MCF 10A (cell line): ENCODE measurements around the gene ALOXE3. TPM values are rescaled to one million over a fixed set of nuclear protein-coding genes. Genes with fewer than 3 reads are reported as not detected.

ENCODE experiments used
- BruUV-seq: library from RNA; stranded (reverse); fragments of 400-500 nt; replicated peaks from 2 replicates; lab custom pipeline; 2021; lab: Mats Ljungman, UMichigan
- CTCF ChIA-PET: fragments of 300-600 bp; sonication (Branson Sonifier 250); formaldehyde crosslinking; extraction: SDS; loops from one replicate; lab custom pipeline; 2021; ENCODE audit warnings: antibody characterized with exemption, inconsistent platforms; lab: Yijun Ruan, JAX
- POLR2A ChIA-PET: fragments of 300-600, 350-650 bp; sonication (Branson Sonifier 250); formaldehyde crosslinking; extraction: SDS; loops from one replicate; lab custom pipeline; 2020; ENCODE audit warnings: antibody characterized with exemption, inconsistent platforms; lab: Yijun Ruan, JAX
- DNase-seq: peaks from one replicate; pipeline ENCODE4 v3.0.0-alpha.2; 2018; ENCODE audit not compliant: unreplicated experiment
- H3K27ac Mint-ChIP-seq: one replicate; pipeline ENCODE4 v1.8.0; 2022; ENCODE audit warnings: mild to moderate bottlenecking, low read depth, mixed read lengths; ENCODE audit not compliant: unreplicated experiment
- H3K27me3 Mint-ChIP-seq: one replicate; pipeline ENCODE4 v1.8.0; 2022; ENCODE audit warnings: mixed read lengths; ENCODE audit not compliant: insufficient read depth, unreplicated experiment
- H3K36me3 Mint-ChIP-seq: one replicate; pipeline ENCODE4 v1.8.0; 2022; ENCODE audit warnings: mild to moderate bottlenecking, moderate library complexity, mixed read lengths; ENCODE audit not compliant: insufficient read depth, unreplicated experiment
- H3K4me1 Mint-ChIP-seq: one replicate; pipeline ENCODE4 v1.8.0; 2022; ENCODE audit warnings: mixed read lengths; ENCODE audit not compliant: insufficient read depth, unreplicated experiment
- H3K4me3 Mint-ChIP-seq: one replicate; pipeline ENCODE4 v1.8.0; 2022; ENCODE audit warnings: mild to moderate bottlenecking, moderate library complexity, mixed read lengths; ENCODE audit not compliant: unreplicated experiment
- H3K9me3 Mint-ChIP-seq: one replicate; pipeline ENCODE4 v1.8.0; 2022; ENCODE audit warnings: mixed read lengths; ENCODE audit not compliant: unreplicated experiment
- intact Hi-C: fragments of 100-400 bp; cut with micrococcal nuclease; formaldehyde crosslinking; loops from 2 replicates; pipeline ENCODE4 v1.14.1; 2022
- total RNA-seq: library from RNA; stranded (reverse); gene quantifications from 2 replicates; pipeline ENCODE4 v1.2.3, GENCODE V29; 2022
- TF ChIP-seq, protein P1 (sequence below): fragments of 200-600 bp; IDR thresholded peaks from one replicate; pipeline ENCODE4 v1.8.0; 2022; ENCODE audit warnings: antibody characterized with exemption, mild to moderate bottlenecking; ENCODE audit not compliant: unreplicated experiment

Gene ALOXE3
- total RNA-seq, 1 experiment from 2014 or later: 13.1 TPM

DNA sequence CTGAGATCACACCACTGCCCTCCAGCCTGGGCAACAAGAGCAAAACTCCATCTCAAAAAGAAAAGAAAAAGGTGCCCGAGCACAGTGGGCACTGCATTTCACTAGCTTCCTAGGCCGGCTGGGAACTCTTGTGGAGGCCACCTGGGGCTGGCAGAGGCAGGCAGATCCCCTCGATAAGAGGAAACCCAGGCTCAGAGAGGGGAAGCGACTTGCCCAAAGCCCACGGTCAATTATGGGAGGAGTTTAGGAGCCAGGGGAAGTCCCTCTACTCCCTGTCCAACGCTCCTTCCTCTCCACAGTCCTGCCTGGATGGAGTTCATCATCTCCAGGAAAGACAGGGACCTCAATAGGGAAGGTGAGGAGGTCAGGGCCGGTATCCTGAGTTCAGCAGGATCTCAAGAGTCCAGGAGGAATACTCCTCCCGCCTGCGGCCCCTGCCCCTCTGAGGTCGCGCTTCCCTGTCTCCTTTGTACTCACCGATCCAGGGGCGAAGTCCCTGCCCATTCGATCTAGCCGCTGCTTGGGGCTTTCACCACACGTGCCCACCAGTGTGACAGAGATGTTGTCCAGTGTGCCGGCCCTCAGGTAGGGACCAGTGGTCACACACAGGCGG, 841 bp downstream of the ALOXE3 start:
- Mint-ChIP-seq H3K4me3 (peak overlapping the region; percentile 77), H3K4me1 (peaks cover 25% of the 10 kb centered on the region), H3K9me3 (no peaks in the 10 kb centered on the region), H3K27me3 (no peaks in the 10 kb centered on the region), H3K27ac (peak overlapping the region; percentile 98), H3K36me3 (peaks cover 28% of the 10 kb centered on the region)
- POLR2A ChIA-PET: interaction anchor here (0.7 to 6.4 kb wide), 17 partner anchors 11 to 431 kb away, joined by 3 to 172 read pairs (median 13); partner anchors contain the start of genes BORCS6, CTC1, PER1 and PFAS
- no TSS peak for BruUV-seq
- CTCF ChIA-PET: interaction anchor here (0.6 to 6.7 kb wide), 14 partner anchors 12 to 641 kb away, joined by 3 to 67 read pairs (median 12); partner anchors contain the start of gene ALOX12B
- no peak for DNase-seq
- TF ChIP-seq, protein P1, sequence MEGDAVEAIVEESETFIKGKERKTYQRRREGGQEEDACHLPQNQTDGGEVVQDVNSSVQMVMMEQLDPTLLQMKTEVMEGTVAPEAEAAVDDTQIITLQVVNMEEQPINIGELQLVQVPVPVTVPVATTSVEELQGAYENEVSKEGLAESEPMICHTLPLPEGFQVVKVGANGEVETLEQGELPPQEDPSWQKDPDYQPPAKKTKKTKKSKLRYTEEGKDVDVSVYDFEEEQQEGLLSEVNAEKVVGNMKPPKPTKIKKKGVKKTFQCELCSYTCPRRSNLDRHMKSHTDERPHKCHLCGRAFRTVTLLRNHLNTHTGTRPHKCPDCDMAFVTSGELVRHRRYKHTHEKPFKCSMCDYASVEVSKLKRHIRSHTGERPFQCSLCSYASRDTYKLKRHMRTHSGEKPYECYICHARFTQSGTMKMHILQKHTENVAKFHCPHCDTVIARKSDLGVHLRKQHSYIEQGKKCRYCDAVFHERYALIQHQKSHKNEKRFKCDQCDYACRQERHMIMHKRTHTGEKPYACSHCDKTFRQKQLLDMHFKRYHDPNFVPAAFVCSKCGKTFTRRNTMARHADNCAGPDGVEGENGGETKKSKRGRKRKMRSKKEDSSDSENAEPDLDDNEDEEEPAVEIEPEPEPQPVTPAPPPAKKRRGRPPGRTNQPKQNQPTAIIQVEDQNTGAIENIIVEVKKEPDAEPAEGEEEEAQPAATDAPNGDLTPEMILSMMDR: no peak
- intact Hi-C loops: no loop called here

DNA sequence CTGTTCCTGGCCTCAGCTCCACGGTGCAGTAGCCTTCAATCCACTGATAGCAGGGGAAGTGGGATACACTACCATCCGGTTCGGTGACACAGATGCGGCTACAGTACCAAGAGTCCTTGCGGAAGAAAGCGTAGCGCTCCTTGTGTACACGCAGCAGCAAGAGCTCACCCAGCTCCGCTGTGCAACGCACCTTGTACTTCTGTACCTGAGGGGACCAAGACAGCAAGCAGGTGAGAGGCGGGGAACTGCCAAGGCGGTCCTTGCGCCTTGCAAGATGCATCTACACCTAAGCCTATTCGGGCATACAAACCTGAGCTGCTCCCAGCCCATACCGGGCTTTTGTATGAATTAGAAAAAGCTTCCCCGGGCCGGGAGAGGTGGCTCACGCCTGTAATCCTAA, 1.5 kb downstream of the ALOXE3 start:
- DNase-seq: no peak
- peaks cover 25% of the 10 kb centered on the region for H3K4me1 Mint-ChIP-seq
- peaks cover 28% of the 10 kb centered on the region for H3K36me3 Mint-ChIP-seq
- no peak overlapping the region for H3K27ac Mint-ChIP-seq
- H3K4me3 Mint-ChIP-seq: no peak overlapping the region
- CTCF ChIA-PET: interaction anchor here (0.8 to 6.7 kb wide), 7 partner anchors 13 to 181 kb away, joined by 3 to 67 read pairs (median 5); no protein-coding TSS in a partner anchor
- no TSS peak for BruUV-seq
- TF ChIP-seq, protein P1: no peak
- no peaks in the 10 kb centered on the region for H3K27me3 Mint-ChIP-seq
- intact Hi-C loops: no loop called here
- H3K9me3 Mint-ChIP-seq: no peaks in the 10 kb centered on the region
- POLR2A ChIA-PET: interaction anchor here (1.0 to 6.4 kb wide), 9 partner anchors 10 to 132 kb away, joined by 3 to 172 read pairs (median 30); partner anchors contain the start of genes BORCS6, CTC1, PER1 and PFAS

DNA sequence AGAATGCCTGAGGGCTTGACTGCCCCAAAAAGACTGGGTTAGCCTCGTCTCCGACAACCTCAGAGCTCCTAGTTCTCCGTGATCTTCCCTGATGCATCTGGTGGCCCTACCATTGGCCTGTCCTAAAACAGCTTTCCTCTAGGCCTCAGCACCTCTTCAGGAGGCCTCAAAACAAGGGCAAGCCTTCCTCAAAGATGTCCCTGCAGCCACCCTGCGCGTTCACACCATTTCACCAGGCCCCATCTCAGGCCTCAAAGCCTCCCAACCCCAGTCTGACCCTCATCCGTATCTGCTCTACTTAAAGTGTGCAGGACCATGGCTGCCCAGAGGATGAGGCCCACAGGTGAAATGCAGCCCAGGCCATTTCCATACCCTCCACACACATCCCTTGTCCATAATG, 7.4 kb downstream of the ALOXE3 start:
- ChIA-PET POLR2A (interaction anchor here (1.0 to 1.3 kb wide), 3 partner anchors 9 to 51 kb away, joined by 4 to 7 read pairs (median 4); no protein-coding TSS in a partner anchor), CTCF (interaction anchor here (0.6 to 14.2 kb wide), 26 partner anchors 9 to 592 kb away, joined by 3 to 233 read pairs (median 4); partner anchors contain the start of genes ALOX12B, CTC1 and KRABD2)
- Mint-ChIP-seq H3K4me3 (no peak overlapping the region), H3K9me3 (no peaks in the 10 kb centered on the region), H3K27ac (no peak overlapping the region), H3K36me3 (no peaks in the 10 kb centered on the region), H3K27me3 (no peaks in the 10 kb centered on the region), H3K4me1 (peaks cover 12% of the 10 kb centered on the region)
- no peak for DNase-seq
- intact Hi-C loops: loop anchor here (1.0 kb wide), 2 partner anchors 17 to 31 kb away; no protein-coding TSS in a partner anchor
- TF ChIP-seq, protein P1: no peak
- no TSS peak for BruUV-seq

DNA sequence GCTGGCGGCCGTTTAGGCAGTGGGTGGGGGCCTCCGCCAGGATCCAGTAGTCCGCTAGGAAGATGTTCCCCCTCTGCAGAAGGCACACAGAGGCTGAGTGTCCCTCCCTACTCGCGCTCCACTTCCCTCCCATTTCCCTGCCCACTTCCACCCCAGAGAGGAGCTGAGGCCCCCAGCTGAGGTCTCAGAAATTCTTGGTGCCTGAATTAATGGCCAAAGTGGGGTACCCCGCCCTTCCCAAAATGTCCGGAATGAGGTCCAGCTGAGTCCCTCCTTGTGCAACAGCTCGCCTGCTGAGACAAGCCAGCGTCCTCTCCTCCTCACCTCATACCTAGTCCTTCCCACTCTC, 7.9 kb downstream of the ALOXE3 start:
- DNase-seq: no peak
- no TSS peak for BruUV-seq
- H3K27ac Mint-ChIP-seq: no peak overlapping the region
- H3K27me3 Mint-ChIP-seq: no peaks in the 10 kb centered on the region
- no peaks in the 10 kb centered on the region for H3K36me3 Mint-ChIP-seq
- TF ChIP-seq, protein P1: no peak
- intact Hi-C loops: loop anchor here (1.0 kb wide), 2 partner anchors 16 to 30 kb away; no protein-coding TSS in a partner anchor
- POLR2A ChIA-PET: interaction anchor here (1.0 to 1.3 kb wide), 3 partner anchors 9 to 50 kb away, joined by 4 to 7 read pairs (median 4); no protein-coding TSS in a partner anchor
- CTCF ChIA-PET: interaction anchor here (0.6 to 14.2 kb wide), 23 partner anchors 9 to 592 kb away, joined by 3 to 233 read pairs (median 4); partner anchors contain the start of genes ALOX12B and CTC1
- H3K9me3 Mint-ChIP-seq: no peaks in the 10 kb centered on the region
- no peak overlapping the region for H3K4me3 Mint-ChIP-seq
- peaks cover 17% of the 10 kb centered on the region for H3K4me1 Mint-ChIP-seq
